Measurements from ENCODE around the gene ATP6AP1.

DNA sequence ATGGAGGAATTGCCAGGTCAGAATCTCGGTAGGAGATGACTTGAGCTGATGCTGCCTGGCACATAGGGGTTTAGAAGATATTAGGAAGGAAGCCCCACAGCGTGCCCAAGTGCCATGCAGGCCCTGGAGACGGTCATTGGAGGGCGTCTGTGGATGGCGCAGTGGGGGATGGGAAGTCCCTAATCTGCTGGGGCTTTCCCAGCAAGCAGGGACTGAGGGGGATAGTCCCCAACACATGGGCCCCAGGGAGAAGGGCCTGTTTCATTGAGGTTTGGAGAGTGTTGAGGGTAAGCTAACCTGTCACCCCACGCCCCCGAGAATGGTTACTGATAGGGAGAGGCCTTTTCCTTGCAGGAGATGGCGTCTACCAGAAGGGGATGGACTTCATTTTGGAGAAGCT lies 9.3 kb upstream of the ATP6AP1 start:
- TF ChIP-seq, protein P1, sequence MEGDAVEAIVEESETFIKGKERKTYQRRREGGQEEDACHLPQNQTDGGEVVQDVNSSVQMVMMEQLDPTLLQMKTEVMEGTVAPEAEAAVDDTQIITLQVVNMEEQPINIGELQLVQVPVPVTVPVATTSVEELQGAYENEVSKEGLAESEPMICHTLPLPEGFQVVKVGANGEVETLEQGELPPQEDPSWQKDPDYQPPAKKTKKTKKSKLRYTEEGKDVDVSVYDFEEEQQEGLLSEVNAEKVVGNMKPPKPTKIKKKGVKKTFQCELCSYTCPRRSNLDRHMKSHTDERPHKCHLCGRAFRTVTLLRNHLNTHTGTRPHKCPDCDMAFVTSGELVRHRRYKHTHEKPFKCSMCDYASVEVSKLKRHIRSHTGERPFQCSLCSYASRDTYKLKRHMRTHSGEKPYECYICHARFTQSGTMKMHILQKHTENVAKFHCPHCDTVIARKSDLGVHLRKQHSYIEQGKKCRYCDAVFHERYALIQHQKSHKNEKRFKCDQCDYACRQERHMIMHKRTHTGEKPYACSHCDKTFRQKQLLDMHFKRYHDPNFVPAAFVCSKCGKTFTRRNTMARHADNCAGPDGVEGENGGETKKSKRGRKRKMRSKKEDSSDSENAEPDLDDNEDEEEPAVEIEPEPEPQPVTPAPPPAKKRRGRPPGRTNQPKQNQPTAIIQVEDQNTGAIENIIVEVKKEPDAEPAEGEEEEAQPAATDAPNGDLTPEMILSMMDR (IDR thresholded peaks at IDR 0.05) = no peak
- no peak for TF ChIP-seq POLR2AphosphoS5 (IDR thresholded peaks at IDR 0.05)
- TF ChIP-seq POLR2A (IDR thresholded peaks at IDR 0.05) = no peak

All from gastroesophageal sphincter (tissue), 3 donors.